Hepatocyte (in vitro differentiated cells): ENCODE data around the gene KMT2E. TPM values are rescaled to one million over a fixed set of nuclear protein-coding genes. Genes with fewer than 3 reads are reported as not detected.
"Not testable (repeated sequence)": the region's sequence is repeated elsewhere in the genome, so short reads cannot be mapped to it uniquely, and the experiment has no call there.

Experiments used
- DNase-seq: peaks from one replicate; pipeline ENCODE4 v3.0.0-alpha.2; 2016; ENCODE audit warnings: low spot score
- H2AFZ ChIP-seq: fragments of 200-600 bp; sonication (generic); 2 replicates; pipeline ENCODE4 v1.6.0; 2016; ENCODE audit warnings: antibody characterized with exemption, mild to moderate bottlenecking
- H3K27ac ChIP-seq: fragments of 200-600 bp; sonication (generic); 2 replicates; pipeline ENCODE4 v1.5.1; 2016; ENCODE audit warnings: mild to moderate bottlenecking
- H3K27me3 ChIP-seq: fragments of 200-600 bp; sonication (generic); 2 replicates; pipeline ENCODE4 v1.6.1; 2016
- H3K36me3 ChIP-seq: fragments of 200-600 bp; sonication (generic); replicated peaks from 2 replicates; pipeline ENCODE4 v1.5.1; 2016; ENCODE audit warnings: low read depth; ENCODE audit not compliant: insufficient read depth
- H3K4me1 ChIP-seq: fragments of 200-600 bp; sonication (generic); 2 replicates; pipeline ENCODE4 v1.5.1; 2016; ENCODE audit warnings: mild to moderate bottlenecking, moderate library complexity; ENCODE audit not compliant: insufficient read depth
- H3K4me2 ChIP-seq: fragments of 200-600 bp; sonication (generic); 2 replicates; pipeline ENCODE4 v1.6.0; 2016
- H3K4me3 ChIP-seq: fragments of 200-600 bp; sonication (generic); 2 replicates; pipeline ENCODE4 v1.5.1; 2016; ENCODE audit warnings: mild to moderate bottlenecking
- H3K79me2 ChIP-seq: fragments of 200-600 bp; sonication (generic); 2 replicates; pipeline ENCODE4 v1.6.0; 2017; ENCODE audit warnings: mild to moderate bottlenecking
- H3K9me2 ChIP-seq: fragments of 200-600 bp; sonication (generic); replicated peaks from 2 replicates; pipeline ENCODE4 v1.6.0; 2017; ENCODE audit warnings: mild to moderate bottlenecking; ENCODE audit not compliant: insufficient read depth
- H3K9me3 ChIP-seq: fragments of 200-600 bp; sonication (generic); 2 replicates; pipeline ENCODE4 v1.5.1; 2016; ENCODE audit warnings: low read depth, mild to moderate bottlenecking
- H4K20me1 ChIP-seq: fragments of 200-600 bp; sonication (generic); 2 replicates; pipeline ENCODE4 v1.6.0; 2016; ENCODE audit warnings: mild to moderate bottlenecking; ENCODE audit not compliant: insufficient read depth, poor library complexity, severe bottlenecking
- EZH2 ChIP-seq: fragments of 200-600 bp; sonication (generic); IDR thresholded peaks from 2 replicates; pipeline ENCODE4 v1.6.1; 2016; ENCODE audit warnings: antibody characterized with exemption, mild to moderate bottlenecking, borderline replicate concordance
- EZH2phosphoT487 ChIP-seq: fragments of 200-600 bp; sonication (generic); IDR thresholded peaks from one replicate; pipeline ENCODE4 v1.6.1; 2018; ENCODE audit warnings: antibody characterized with exemption, mild to moderate bottlenecking, low read depth, moderate library complexity; ENCODE audit not compliant: unreplicated experiment, severe bottlenecking
- WGBS: methylation state at CpG from one replicate; pipeline ENCODE4 v1.1.6; 2016; ENCODE audit warnings: low lambda C conversion rate; ENCODE audit errors: missing lambda C conversion rate; 5-methylcytosine and 5-hydroxymethylcytosine counted together
- polyA plus RNA-seq: library from polyadenylated mRNA; unstranded; fragments of >200 nt; fragmentation: Nextera tagmentation; extraction: Ambion mirVana; gene quantifications from 2 replicates; pipeline ENCODE4 v1.2.1, GENCODE V29; 2016
- total RNA-seq: library from RNA; depleted of rRNA; stranded (reverse); fragments of >200 nt; gene quantifications from 2 replicates; pipeline ENCODE4 v1.2.3, GENCODE V29; 2014
- TF ChIP-seq, protein P1 (sequence below): fragments of 200-600 bp; sonication (generic); IDR thresholded peaks from 2 replicates; pipeline ENCODE4 v1.5.1; 2016; ENCODE audit warnings: antibody characterized with exemption, mild to moderate bottlenecking; ENCODE audit not compliant: poor library complexity

Gene KMT2E
- total and polyA plus RNA-seq, 2 experiments from 2014 or later, result 69.7 to 70.8 TPM

- TF ChIP-seq EZH2, result no peak
- TF ChIP-seq, protein P1, sequence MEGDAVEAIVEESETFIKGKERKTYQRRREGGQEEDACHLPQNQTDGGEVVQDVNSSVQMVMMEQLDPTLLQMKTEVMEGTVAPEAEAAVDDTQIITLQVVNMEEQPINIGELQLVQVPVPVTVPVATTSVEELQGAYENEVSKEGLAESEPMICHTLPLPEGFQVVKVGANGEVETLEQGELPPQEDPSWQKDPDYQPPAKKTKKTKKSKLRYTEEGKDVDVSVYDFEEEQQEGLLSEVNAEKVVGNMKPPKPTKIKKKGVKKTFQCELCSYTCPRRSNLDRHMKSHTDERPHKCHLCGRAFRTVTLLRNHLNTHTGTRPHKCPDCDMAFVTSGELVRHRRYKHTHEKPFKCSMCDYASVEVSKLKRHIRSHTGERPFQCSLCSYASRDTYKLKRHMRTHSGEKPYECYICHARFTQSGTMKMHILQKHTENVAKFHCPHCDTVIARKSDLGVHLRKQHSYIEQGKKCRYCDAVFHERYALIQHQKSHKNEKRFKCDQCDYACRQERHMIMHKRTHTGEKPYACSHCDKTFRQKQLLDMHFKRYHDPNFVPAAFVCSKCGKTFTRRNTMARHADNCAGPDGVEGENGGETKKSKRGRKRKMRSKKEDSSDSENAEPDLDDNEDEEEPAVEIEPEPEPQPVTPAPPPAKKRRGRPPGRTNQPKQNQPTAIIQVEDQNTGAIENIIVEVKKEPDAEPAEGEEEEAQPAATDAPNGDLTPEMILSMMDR, result no peak
- no peak for TF ChIP-seq EZH2phosphoT487
- Histone ChIP-seq H3K9me3 (no peaks in the 10 kb centered on the region), H3K4me3 (no peak overlapping the region), H3K9me2 (no peaks in the 10 kb centered on the region), H3K79me2 (peaks cover 7% of the 10 kb centered on the region), H3K36me3 (no peaks in the 10 kb centered on the region), H2AFZ (no peak overlapping the region), H3K4me1 (peaks cover 12% of the 10 kb centered on the region), H3K4me2 (no peak overlapping the region), H3K27me3 (no peaks in the 10 kb centered on the region), H4K20me1 (no peaks in the 10 kb centered on the region), H3K27ac (peak overlapping the region; percentile 45)
- DNase-seq, result no peak
- 89% methylated on average over 2 of the region's 2 CpGs for WGBS
Measured at GRCh38 chr7:104973227-104973626, 40.8 kb upstream of the KMT2E start.

- no peak overlapping the region for H3K4me3 ChIP-seq
- peak overlapping the region; percentile 45 for H3K27ac ChIP-seq
- H2AFZ ChIP-seq, result no peak overlapping the region
- no peak for TF ChIP-seq EZH2
- no peak for TF ChIP-seq EZH2phosphoT487
- TF ChIP-seq, protein P1, result no peak
- peaks cover 19% of the 10 kb centered on the region for H3K4me1 ChIP-seq
- no peaks in the 10 kb centered on the region for H3K27me3 ChIP-seq
- WGBS, result 72% methylated on average over 3 of the region's 3 CpGs
- peaks cover 10% of the 10 kb centered on the region for H3K79me2 ChIP-seq
- H3K9me2 ChIP-seq, result no peaks in the 10 kb centered on the region
- no peaks in the 10 kb centered on the region for H4K20me1 ChIP-seq
- H3K36me3 ChIP-seq, result no peaks in the 10 kb centered on the region
- H3K9me3 ChIP-seq, result no peaks in the 10 kb centered on the region
- no peak overlapping the region for H3K4me2 ChIP-seq
- DNase-seq, result no peak
Measured at GRCh38 chr7:104973909-104974415, 40.0 kb upstream of the KMT2E start.

GRCh38 chr7:104975553-104975952 is 38.5 kb upstream of the KMT2E start:
- not testable (repeated sequence) for H3K9me3 ChIP-seq, H3K4me3 ChIP-seq, H3K4me2 ChIP-seq, H2AFZ ChIP-seq, DNase-seq, H3K9me2 ChIP-seq, H3K27ac ChIP-seq, H3K27me3 ChIP-seq, H3K36me3 ChIP-seq
- Histone ChIP-seq H3K4me1 (peaks cover 31% of the 10 kb centered on the region), H4K20me1 (peaks cover 10% of the 10 kb centered on the region), H3K79me2 (peaks cover 23% of the 10 kb centered on the region)
- 95% methylated on average over 6 of the region's 6 CpGs for WGBS

- no peak for DNase-seq
- 70% methylated on average over 3 of the region's 3 CpGs for WGBS
- no peak for TF ChIP-seq EZH2
- no peak for TF ChIP-seq EZH2phosphoT487
- TF ChIP-seq, protein P1, result no peak
- Histone ChIP-seq H4K20me1 (peaks cover 23% of the 10 kb centered on the region), H3K9me2 (no peaks in the 10 kb centered on the region), H3K4me2 (no peak overlapping the region), H3K9me3 (no peaks in the 10 kb centered on the region), H3K27me3 (no peaks in the 10 kb centered on the region), H3K27ac (peak overlapping the region; percentile 70), H3K79me2 (peaks cover 35% of the 10 kb centered on the region), H3K36me3 (no peaks in the 10 kb centered on the region), H3K4me3 (no peak overlapping the region), H3K4me1 (peaks cover 36% of the 10 kb centered on the region), H2AFZ (no peak overlapping the region)
Measured at GRCh38 chr7:104976966-104977636, 36.9 kb upstream of the KMT2E start.
